ENCODE measurements around the gene OLFM1.

DNA sequence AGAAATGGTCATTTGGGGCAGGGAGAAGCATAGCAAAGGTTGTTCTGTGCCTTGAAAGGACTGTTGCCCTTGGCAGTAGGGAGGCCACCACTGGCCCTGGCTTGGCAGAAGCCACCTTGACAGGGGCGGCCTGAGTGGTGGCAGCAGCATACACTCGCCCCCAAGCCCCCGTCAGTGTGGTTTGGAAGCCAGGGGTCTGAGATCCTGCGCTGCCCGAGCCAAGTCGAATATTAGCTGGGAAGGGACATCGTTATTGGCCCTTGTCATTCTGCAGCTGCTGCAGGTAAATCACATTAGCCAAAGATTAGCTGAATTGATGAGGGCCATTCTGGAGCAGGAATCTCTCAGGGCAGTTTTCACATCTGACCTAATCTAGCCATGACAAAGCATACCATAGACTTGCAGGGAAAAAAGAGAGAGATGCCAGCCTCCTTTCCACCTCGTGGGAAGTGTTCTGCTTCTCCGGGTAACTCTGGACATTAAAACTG is 9.0 kb downstream of the OLFM1 start:
- TF ChIP-seq CTCF (IDR thresholded peaks at IDR 0.05; ENCODE audit: low read depth, low read length) (no peak), EZH2phosphoT487 (IDR thresholded peaks at IDR 0.05; ENCODE audit: low read depth) (no peak)
